Measurements from ENCODE around the gene KRT15. TPM values are rescaled to one million over a fixed set of nuclear protein-coding genes. Genes with fewer than 3 reads are reported as not detected.

KRT15 gene
- total RNA-seq, 2 donors from 2014 or later, result not detected

DNA sequence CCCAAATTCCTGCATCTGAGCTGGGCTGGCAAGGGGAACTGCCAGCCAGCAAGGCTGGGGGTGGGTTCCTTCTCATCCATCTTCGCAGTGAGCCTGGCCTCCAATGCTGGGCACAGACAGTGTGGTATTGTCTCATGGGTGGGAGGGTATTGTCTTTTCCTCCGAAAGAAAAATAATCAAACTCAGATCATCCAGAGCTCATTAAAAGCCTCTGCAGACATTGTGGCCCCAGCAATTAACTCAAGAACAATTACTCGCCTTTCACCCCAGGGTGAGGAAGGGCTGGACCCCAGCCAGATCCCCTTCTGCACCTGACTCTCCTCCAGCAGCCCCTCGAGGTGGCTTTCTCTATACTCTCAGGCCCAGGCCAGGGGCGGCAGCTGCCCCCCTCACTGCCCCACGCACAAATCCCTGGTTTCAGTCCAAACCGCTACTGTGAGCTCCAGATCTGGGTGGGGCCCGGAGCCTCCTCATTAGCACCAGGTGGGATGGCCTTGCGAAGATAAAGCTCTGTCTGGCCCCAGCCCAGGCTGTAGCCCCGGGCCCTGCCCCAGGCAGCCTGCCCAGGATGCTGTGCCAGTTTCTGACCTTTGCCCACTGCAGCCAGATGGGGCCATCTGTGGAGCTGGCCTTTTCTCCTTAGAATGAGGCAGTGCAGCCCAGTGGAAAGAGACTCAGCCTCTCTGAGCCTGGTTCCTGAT is 2.3 kb upstream of the KRT15 start:
- no peak overlapping the region for H3K27ac Mint-ChIP-seq
- no peak for DNase-seq (ENCODE audit: low spot score in 2 of 2)
- H3K9me3 Mint-ChIP-seq, result no peaks in the 10 kb centered on the region
- no peak for ATAC-seq
- no peaks in the 10 kb centered on the region for H3K36me3 Mint-ChIP-seq

DNA sequence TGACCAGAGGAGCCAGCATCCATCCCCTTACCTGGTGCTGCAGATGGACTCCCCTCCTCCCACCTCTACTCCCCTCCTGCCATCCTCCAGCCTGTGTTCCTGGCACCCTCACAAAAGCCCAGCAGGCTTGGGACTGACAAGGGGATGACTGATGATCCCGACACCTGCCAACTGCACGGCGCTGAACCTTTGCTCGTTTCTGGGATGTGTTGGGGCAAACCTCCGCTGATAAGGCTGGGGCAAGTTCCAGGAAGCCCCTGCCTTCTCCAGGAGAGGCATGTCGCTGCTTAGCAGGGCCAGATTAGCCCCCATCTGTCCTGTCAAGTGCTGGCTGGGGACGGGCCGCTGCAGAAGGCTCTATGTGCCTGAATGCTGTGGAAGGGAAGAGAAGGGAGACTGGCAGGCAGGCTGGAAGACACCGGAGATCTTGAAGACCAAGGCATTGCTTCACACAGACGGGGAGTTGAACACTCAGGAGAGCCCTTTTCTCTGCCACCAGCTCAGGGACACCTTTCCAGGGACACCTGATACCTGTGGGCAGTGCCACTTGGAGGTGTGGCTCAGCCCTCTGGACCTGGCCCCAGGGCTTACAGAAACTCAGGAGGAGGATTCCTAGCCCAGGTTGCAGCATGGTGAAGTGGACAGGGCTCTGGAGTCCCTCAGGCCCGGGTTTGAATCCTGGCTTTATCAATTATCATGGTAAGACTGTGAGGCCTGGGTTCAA is 973 bp upstream of the KRT15 start:
- DNase-seq (ENCODE audit: low spot score in 2 of 2) (no peak), ATAC-seq (no peak)
- Mint-ChIP-seq H3K27ac (peak overlapping the region in 1 of 2 donors; percentile 5), H3K9me3 (no peaks in the 10 kb centered on the region), H3K36me3 (no peaks in the 10 kb centered on the region)

DNA sequence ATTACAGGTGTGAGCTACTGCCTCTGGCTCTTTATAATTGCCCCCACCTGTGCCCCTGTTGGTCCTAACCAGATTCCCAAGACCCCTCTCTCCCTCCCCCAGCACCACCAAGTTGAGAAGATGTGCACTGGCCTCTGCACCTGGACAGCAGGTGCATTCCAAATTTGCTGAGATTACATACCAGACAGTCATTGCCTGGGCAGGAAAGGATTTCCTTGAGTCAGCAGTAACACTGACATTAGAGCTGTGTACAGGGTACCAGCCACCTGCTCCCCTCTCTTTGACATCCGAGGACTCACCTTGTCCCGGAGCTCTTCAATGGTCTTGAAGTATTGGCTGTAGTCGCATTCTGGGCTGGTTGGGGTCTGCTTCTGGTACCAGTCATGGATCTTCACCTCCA is 659 bp downstream of the KRT15 start:
- Mint-ChIP-seq H3K27ac (no peak overlapping the region), H3K36me3 (no peaks in the 10 kb centered on the region), H3K9me3 (no peaks in the 10 kb centered on the region)
- ATAC-seq, result no peak
- no peak for DNase-seq (ENCODE audit: low spot score in 2 of 2)

GRCh38 chr17:41516830-41517283 is 1.8 kb downstream of the KRT15 start:
- DNase-seq (ENCODE audit: low spot score in 2 of 2) (no peak), ATAC-seq (no peak)
- no peak overlapping the region for H3K27ac Mint-ChIP-seq
- H3K36me3 Mint-ChIP-seq, result no peaks in the 10 kb centered on the region
- H3K9me3 Mint-ChIP-seq, result no peaks in the 10 kb centered on the region

DNA sequence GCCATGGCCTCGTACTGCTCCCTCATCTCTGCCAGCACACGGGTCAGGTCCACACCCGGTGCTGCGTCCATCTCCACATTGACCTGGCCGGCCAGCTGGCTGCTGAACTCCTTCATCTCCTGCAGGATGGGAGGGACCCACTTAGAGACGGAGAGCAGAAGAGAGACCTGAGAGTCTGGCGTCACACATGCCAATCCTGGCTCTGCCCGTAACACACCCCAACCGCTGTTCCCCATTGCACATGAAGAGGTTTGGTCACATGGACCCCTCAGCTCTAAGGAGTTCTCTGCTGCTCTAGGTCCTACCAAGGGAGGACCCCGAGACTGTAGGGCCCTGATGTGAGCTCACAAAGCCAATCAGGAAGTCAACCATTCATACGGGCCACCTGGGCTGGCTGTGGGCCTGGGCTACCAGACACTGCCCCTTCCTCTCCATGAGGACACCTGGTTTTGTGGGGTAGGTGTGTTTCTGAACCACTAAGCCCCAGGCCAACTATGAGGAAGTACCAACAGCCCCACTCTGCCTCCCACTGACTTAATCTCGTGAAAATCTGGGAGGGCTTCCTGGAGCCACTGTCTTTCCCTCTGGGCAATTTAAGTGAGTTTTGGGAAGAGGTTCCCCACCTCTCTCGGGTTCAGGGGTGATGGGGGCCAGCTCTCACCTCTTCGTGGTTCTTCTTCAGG is 2.4 kb downstream of the KRT15 start:
- no peak for DNase-seq (ENCODE audit: low spot score in 2 of 2)
- Mint-ChIP-seq H3K36me3 (no peaks in the 10 kb centered on the region), H3K27ac (no peak overlapping the region), H3K9me3 (no peaks in the 10 kb centered on the region)
- ATAC-seq, result no peak

DNA sequence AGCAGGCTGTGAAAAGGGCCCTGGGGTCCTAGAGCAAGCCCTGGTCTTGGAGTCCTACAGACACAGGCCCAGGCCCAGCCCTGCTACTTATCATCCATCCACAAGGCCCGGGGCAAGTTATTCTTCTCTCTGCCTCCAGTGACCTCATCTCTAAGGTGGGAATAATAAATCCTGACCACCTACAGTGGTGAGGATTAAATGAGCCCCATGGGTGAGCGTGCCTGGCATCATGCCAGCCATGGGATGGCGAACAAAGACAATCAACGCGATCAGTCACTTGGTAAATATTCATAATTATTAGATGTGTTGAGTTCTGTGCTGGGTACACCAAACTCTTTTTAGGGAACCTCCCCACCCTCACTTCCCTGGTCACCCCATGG is 5.5 kb downstream of the KRT15 start:
- no peaks in the 10 kb centered on the region for H3K36me3 Mint-ChIP-seq
- H3K9me3 Mint-ChIP-seq, result no peaks in the 10 kb centered on the region
- H3K27ac Mint-ChIP-seq, result no peak overlapping the region
- no peak for DNase-seq (ENCODE audit: low spot score in 2 of 2)
- no peak for ATAC-seq

- Mint-ChIP-seq H3K36me3 (no peaks in the 10 kb centered on the region), H3K9me3 (no peaks in the 10 kb centered on the region), H3K27ac (no peak overlapping the region)
- DNase-seq (ENCODE audit: low spot score in 2 of 2), result no peak
- ATAC-seq, result no peak
Measured at GRCh38 chr17:41512546-41513167, 6.0 kb downstream of the KRT15 start.

- Mint-ChIP-seq H3K27ac (no peak overlapping the region), H3K36me3 (no peaks in the 10 kb centered on the region), H3K9me3 (no peaks in the 10 kb centered on the region)
- ATAC-seq (no peak), DNase-seq (ENCODE audit: low spot score in 2 of 2) (no peak)
Measured at GRCh38 chr17:41511716-41512115, 7.0 kb downstream of the KRT15 start.

- DNase-seq (ENCODE audit: low spot score in 2 of 2) (no peak), ATAC-seq (no peak)
- Mint-ChIP-seq H3K36me3 (no peaks in the 10 kb centered on the region), H3K9me3 (no peaks in the 10 kb centered on the region), H3K27ac (no peak overlapping the region)
Measured at GRCh38 chr17:41511116-41511515, 7.6 kb downstream of the KRT15 start.

- DNase-seq (ENCODE audit: low spot score in 2 of 2) (no peak), ATAC-seq (no peak)
- Mint-ChIP-seq H3K36me3 (no peaks in the 10 kb centered on the region), H3K27ac (no peak overlapping the region), H3K9me3 (no peaks in the 10 kb centered on the region)
Measured at GRCh38 chr17:41510251-41511065, 8.2 kb downstream of the KRT15 start.

DNA sequence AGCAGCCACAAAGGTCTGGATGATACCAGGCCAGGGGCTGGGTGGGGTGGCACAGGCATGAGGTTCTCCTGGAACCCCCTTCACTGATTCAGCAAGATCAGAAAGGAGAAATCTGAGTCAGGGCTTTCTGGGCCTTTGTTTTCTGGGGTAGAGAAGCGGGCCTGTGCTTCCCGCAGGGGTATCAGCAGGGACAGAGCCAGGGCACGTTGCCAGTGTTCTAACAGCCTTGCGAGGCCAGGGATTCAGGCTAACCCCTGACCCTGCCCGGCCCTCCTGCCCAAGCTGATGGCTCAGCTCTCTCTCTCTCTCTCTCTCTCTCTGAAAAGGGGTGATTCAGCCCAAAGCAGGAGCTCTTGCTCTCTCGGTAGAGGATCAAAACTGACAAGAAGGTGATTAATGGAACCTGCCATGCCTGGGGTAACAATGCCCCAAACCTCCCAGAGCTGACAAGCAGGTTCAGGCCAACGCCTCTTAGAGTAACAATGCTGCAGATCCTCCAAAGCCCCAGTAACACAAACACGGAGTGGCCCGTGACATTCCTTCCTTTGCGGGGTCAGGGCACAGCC is 11.3 kb downstream of the KRT15 start:
- Mint-ChIP-seq H3K27ac (no peak overlapping the region), H3K36me3 (no peaks in the 10 kb centered on the region), H3K9me3 (no peaks in the 10 kb centered on the region)
- no peak for ATAC-seq
- no peak for DNase-seq (ENCODE audit: low spot score in 2 of 2)

GRCh38 chr17:41505809-41506767 is 12.6 kb downstream of the KRT15 start:
- H3K27ac Mint-ChIP-seq, result no peak overlapping the region
- H3K36me3 Mint-ChIP-seq, result no peaks in the 10 kb centered on the region
- ATAC-seq, result no peak
- no peaks in the 10 kb centered on the region for H3K9me3 Mint-ChIP-seq
- DNase-seq (ENCODE audit: low spot score in 2 of 2), result no peak

DNA sequence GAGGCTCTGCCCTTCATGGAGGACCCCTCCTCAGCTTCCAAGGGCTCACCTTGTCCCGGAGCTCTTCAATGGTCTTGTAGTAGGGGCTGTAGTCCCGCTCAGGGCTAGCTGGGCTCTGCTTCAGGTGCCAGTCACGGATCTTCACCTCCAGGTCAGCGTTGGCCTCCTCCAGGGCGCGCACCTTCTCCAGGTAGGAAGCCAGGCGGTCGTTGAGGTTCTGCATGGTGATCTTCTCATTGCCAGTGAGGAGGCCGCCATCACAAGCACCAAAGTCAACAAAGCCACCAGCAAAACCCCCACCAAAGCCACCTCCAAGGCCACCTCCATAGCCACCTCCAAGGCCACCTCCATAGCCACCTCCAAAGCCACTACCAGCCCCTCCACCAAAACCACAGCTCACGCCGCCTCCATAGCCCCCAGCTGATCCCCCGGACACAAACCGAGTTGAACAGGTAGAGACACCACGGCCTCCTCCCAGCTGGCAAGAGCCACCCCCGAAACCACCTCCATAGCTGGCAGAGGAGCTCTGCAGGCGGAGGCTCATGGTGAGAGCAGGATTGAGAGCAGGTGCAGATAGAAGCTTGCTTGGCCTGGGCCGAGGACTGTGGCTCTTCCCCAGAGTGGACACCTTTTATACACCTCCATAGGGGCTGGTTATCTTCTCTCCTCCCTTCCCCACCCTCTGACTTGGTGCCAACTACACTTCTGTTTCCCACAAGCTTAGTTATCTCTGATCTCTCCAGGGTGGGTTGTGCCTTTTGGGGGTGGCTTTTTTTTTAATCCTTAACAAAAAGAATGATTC is 13.5 kb downstream of the KRT15 start, which contains the start of gene KRT13:
KRT13 (minus strand) TSS at position 606 of the 802 bp plus-strand sequence; CDS start at position 544, 62 bp downstream.
- Mint-ChIP-seq H3K9me3 (no peaks in the 10 kb centered on the region), H3K36me3 (no peaks in the 10 kb centered on the region)
- no peak for ATAC-seq

DNA sequence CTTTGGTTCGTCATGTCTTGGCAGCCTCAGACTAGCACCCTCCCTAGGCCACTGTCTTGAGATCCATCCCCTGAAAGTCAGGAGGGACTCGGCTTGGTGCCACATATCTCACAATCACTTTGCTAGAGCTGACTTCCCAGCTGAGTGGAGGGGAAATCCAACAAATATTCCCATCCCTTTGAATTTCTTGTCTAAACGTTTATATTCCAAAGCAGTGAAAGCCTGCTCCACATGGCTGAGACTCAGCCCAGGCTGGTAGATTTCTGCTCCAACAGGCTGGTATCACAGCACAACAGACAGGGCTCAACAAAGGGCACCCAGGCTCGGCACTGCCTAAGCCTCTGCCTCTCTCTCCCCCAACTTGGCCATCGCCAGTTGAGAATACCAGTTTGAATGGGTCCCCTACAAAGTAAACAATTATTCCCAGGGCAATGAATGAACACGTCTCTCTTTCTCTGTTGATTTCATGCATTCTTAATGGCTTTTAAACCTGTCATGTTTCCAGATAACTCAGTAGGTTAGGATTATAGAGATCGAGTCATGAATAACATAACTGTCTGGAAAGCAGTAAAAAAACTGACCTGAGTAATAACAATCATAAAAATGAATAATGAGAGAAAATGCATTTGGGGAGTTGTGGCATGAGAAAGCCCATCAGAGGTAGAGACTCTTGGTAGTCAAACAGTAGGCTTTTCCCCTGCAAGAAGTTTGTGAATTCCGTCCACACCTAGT is 14.3 kb downstream of the KRT15 start:
- Mint-ChIP-seq H3K9me3 (no peaks in the 10 kb centered on the region), H3K36me3 (no peaks in the 10 kb centered on the region), H3K27ac (no peak overlapping the region)
- DNase-seq (ENCODE audit: low spot score in 2 of 2) (no peak), ATAC-seq (no peak)

More for the DNA sequence above, 13.5 kb downstream of the KRT15 start, which contains the start of gene KRT13:
- no peak within 1 kb of the TSS for H3K27ac Mint-ChIP-seq
- DNase-seq (ENCODE audit: low spot score in 2 of 2), result no peak
